Daoy (cell line): ENCODE measurements around the gene TMEM59L. TPM values are rescaled to one million over a fixed set of nuclear protein-coding genes. Genes with fewer than 3 reads are reported as not detected.
"Not testable (repeated sequence)": the region's sequence is repeated elsewhere in the genome, so short reads cannot be mapped to it uniquely, and the experiment has no call there.

ENCODE experiments used
- DNase-seq: peaks from one replicate; pipeline ENCODE4 v3.0.0-alpha.2; 2015; ENCODE audit warnings: low read depth
- total RNA-seq: library from RNA; depleted of rRNA; stranded (reverse); fragments of >200 nt; shearing (Covaris generic); gene quantifications from 2 replicates; pipeline ENCODE4 v1.2.3, GENCODE V29; 2014

TMEM59L gene
- total RNA-seq, 1 experiment from 2014 or later: 0.17 TPM

DNA sequence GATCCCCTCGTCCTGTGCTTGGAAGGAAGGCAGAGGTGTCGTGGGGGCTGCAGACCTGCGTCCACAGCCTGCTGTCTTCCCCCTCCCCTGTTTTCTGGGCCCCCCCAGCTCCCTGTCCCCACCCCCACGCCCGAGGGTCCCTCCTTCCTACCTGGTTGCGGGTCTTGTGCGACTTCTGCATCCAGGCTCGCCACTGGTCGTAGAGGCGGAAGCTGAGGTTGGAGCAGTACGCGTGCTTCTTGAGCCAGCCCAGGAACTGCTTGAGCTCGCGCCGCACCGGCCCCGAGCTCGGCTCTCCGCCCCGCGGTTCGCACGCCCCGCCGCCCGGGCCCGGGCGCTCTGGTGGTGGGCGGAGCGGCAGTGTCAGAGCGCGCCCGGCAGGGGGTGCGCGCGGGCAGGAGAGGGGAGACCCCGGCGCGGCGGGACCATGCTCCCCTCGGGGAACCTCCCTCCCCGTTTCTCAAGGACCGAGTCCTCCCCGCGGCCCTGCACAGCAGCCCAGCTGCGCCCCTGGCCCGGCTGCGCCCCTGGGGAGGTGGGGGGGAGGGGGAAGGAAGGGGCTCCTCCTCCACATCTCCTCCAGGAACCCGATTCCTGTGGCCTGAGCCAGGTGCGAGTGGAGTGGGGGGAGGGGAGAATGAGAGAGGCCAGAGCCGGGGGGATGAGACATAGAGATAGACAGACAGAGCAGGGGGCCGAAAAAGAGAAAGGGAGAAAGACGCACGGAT, 18.4 kb upstream of the TMEM59L start:
- peak; percentile 84 for DNase-seq

DNA sequence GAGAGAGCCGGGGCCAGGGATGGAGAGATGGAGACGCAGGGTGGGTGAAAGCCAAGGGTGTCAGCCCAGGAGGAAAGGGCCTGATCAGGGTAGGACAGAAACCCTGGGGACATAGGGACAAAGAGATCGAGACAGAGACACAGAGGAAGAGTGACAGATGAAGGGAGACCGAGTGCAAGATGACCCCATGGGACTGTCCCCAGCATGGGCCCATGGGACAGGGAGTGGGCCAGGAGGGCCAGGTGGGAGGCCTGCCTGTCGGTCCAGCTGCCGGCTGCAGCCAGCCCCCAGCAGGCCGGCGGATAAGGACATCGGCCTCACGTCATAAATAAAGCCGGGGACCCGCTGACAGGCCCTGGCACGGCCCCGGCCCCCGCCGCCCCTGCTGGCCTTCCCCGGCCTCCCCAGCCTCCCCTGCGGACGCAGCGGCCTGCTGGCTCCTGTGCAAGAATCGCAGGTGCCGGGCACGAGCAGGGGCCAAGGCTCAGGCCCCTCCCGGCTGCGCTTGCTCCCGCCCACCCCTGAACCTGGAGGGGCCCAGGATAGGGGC, 17.8 kb upstream of the TMEM59L start:
- no peak for DNase-seq

DNA sequence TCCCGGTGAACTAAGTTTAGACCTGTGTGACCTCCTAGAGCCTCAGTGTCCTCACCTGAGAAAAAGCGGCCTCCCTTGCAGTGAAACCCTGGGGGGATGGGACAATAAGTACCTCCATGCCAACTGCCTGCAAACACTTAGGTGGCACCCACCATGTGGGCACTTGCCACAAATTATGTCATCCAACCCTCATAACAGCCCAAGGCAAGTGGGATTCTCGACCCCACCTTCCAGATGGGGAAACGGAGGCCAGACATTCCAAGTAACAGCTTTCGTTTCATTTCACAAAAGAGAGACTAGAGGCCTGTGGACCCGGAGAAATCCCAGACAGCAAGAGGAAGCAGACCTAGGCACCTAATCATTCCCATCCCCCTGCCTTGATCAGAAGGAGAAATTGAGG, 17.2 kb upstream of the TMEM59L start:
- no peak for DNase-seq

DNA sequence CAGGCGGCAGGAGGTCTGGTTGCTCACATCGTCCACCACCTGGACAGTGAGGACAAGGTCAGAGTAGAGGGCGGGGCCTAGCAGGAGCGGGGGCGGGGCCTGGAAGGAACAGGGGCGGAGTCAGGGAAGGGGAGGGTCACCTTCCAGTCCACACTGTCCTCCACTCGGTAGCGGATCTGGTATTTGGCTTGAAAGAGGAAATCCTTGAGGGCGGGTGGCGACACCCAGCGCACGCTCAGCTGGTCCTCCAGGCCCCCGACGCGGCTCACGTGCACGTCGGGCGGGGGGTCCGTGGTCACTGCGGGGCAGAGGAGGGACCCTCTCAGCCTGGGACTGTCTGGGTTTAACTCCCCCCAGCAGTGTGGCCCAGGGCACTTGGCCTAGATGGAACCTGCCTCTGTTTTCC, 15.9 kb upstream of the TMEM59L start:
- peak; percentile 69 for DNase-seq

DNA sequence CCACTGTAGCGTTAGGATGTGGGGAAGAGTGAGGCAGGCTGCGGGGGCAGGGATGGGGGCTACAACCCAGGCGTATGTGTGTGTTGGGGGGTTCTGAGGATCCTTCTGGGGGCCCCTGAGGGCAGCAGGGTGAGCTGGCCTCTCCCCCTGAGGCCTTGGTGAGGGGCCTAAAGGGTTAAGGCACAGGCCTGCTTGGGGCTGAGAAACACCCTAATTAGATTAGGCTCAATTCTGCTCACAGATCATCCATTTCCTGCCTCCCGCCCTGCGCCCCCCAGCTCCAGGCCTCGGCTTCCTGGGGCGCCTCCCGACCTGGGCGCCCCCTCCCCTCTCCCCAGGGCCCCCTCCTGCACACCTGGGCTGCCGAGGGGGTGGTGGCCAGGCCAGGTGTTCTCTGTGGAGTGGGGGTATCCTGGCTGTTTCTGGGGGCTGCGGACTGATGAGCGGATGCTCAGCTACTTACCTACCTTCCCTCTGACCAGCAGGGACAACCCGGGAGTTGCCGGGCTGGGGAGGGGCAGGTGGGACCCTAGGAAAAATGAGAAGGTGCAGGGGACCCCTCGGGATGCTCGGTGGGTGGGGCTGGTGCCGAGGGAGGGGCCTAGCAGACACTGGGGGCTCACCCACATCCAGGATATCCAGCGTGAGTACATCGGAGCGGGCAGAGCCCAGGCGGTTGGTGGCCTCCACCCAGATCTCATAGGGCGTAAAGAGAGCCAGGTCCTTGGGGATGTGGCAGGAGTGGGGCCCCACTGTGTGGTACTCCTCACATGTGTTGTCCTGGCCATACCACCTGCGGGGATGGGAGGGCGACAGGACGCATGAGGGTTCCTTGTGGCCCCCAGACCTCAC, 14.6 kb upstream of the TMEM59L start:
- DNase-seq: no peak

- DNase-seq: no peak
These were observed 13.2 kb upstream of the TMEM59L start for GRCh38 chr19:18599485-18599884.

- DNase-seq: not testable (repeated sequence)
These were observed 11.8 kb upstream of the TMEM59L start for GRCh38 chr19:18600692-18601397.

DNA sequence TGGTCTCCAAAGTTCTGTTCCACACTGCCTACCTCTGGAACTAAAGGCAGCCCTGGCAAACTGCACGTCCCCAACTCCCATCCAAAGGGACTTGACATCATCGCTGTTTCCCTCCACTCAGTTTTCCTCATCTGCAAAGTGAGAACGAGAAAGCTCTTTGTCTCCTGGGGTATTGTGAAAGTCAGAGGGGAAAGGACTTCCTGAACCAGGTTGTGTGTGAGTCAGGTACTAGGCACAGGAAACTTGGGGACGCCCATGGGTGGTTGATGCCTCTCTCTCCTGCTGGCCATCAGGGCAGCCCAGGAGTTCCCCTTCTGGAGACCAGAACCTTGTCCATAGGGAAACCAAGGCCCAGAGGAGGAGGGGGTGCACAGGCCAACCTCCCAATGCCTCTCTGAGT, 10.8 kb upstream of the TMEM59L start:
- DNase-seq: no peak

DNA sequence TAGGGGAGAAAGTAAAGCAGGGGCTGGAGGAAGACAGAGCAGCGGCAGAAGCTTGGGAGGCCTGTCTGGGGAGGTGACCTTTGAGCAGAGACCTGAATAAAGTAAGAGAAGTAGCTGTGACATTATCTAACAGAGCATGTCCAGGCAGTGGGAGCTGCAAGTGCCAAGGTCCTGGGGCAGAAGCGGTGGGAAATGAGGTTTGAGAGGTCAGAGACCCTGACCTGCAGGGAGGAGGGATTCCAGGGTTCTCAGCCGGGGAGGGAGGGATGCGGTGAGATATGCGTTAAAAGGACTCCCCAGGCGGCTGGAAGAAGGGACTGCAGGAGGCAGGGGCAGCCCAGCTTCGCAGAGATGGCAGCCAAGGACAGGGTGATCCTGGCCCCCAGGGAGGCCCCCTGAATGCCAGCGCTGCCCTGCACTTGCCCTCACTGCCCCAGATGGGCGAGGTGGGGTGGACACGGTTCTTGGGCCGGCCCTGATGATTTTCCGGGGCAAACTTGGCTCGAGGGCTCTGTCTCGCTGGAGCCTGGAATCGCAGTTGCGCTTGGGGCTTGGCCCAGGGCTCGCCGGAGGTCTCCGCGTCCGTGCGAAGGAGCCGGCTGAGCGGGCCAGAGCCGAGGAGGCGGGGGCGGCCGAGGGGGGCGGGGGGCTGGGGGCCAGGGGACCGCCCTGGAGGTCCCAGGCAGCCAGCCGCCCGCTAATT, 9.3 kb upstream of the TMEM59L start:
- no peak for DNase-seq

GRCh38 chr19:18603958-18604819, 8.5 kb upstream of the TMEM59L start:
- no peak for DNase-seq

DNA sequence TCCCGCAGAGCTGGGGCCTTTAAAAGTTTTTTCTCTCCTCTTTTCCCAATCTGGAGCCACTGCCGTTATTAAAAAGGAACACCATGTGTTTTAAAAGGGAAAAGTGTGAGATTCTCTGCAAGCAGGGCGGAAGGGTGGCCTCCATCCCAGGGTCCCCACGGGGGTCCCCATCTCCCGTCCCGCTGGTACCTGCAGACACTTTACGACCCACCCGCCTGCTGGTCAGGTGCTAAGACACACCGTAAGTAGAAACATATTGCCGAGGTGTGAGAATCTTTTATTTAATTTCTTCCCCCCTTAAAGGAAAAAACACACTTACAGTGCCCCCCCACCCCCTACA, 7.9 kb upstream of the TMEM59L start:
- DNase-seq: no peak

GRCh38 chr19:18605196-18605545, 7.5 kb upstream of the TMEM59L start:
- no peak for DNase-seq

- no peak for DNase-seq
These were observed 7.0 kb upstream of the TMEM59L start for GRCh38 chr19:18605546-18606280.

- DNase-seq: no peak
These were observed 6.1 kb upstream of the TMEM59L start, which contains the start of gene CRLF1 for GRCh38 chr19:18606281-18607225. TSS of gene CRLF1 (minus strand) at chr19:18606799. CDS start at chr19:18606656, 143 bp downstream.

DNA sequence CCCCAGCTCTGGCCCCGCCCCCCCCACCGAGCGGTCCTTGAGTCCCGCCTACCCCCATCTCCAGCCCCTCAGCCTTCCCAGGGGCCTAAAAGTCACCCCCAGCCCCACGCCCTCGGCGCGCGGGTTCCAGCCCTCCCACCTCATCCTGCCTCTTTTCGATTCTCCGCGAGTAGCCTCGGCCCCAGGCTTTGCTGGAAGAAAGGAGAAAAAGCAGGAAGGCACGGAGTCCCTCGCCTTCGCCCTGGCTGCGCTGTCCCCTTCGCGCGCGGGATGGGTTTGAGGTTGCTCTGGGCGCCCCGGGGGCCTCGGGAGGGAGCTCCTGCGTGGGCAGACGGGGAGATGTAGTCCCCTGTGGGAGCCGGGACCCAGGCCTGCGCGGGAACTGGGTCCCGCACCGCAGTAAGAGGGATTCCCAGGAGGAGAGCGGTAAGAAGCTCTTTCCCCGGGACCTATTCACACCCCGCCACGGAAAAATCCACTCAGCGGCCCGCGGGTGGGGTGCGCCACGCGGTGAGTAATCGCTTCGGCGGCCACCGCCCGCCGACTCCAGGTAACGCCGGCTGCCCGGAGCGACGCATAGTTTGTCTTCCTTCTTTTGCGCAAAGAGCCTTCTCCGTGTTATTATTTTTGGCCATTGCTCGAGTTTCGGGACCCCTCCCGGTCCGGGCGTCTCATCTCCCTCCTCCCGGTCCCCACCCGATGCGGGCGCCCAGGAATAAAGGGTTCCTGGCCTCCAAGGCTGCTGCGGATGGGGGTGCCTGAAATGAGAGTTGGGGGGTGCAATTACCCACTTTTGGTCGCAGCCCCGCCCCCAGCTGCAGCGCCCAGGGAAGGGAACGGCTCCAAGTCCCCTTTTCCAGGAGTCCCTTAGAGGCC, 5.2 kb upstream of the TMEM59L start:
- no peak for DNase-seq

- DNase-seq: no peak
These were observed 4.4 kb upstream of the TMEM59L start for GRCh38 chr19:18608102-18608804.
